ENCODE data around the gene ALOX5. TPM values are rescaled to one million over a fixed set of nuclear protein-coding genes. Genes with fewer than 3 reads are reported as not detected.
A peak's percentile ranks its signal among the peaks of the same experiment; 100 is the strongest.

The ALOX5 gene
- total RNA-seq, 3 donors from 2014 or later = 8.2 to 14.9 (median 14.3) TPM

DNA sequence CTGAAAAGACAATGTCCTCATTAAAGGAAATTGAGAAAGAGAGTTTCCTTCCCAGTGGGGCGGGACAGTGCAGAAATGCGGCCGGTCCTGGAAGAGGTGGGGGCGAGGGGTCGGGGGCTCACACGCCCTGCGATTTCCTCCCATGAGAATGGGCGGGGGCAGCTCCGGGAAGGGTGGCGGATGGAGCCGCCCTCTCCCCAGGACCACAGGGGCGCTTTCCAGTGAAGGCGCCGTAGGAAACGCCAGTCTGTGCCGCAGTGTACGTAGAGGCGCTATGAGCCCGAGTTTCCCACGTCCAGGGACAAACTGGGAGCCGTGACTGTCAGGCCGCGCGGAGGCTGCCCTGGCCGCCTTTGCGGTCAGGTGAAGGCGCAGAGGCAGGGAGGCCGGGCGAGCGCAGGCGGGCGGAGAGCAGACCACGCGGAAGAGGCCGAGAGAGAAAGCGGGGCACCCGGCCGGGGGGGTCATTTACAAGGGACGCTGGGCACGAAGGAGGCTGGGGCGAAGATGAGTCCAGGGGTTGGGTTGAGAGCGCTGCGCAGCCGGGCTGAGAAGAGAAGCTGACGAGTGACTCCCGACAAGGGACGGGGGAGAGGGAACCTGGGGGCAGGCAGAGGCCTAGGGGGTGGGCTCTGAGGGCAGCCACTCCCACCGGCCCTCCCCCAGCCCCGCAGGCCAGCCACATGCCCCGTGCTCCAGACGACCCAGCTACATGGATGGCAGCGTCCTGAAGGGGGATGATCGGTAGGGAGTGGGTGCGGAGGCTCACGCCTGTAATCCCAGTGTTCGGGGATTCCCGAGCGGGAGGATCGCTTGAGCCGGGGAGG lies 45.0 kb downstream of the ALOX5 start:
- DNase-seq = peak; percentile 54 to 83 (median 65)

DNA sequence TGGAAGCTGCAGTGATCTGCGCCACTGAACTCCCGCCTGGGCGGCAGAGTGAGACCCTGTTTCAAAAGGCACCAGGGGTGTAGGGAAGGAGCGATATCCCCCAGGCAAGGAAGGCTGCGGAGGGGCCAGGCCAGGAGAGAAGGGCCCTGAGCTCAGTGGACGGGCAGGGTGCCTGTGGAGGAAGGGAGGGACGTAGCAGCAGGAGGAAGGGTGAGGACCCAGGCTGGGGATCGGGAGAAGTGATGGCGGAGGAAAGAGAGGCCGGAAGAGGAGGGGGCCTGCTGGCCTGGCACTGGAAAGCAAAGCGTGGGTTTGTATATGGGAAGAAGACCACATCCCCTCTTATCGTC lies 45.6 kb downstream of the ALOX5 start:
- TF ChIP-seq, protein P1, sequence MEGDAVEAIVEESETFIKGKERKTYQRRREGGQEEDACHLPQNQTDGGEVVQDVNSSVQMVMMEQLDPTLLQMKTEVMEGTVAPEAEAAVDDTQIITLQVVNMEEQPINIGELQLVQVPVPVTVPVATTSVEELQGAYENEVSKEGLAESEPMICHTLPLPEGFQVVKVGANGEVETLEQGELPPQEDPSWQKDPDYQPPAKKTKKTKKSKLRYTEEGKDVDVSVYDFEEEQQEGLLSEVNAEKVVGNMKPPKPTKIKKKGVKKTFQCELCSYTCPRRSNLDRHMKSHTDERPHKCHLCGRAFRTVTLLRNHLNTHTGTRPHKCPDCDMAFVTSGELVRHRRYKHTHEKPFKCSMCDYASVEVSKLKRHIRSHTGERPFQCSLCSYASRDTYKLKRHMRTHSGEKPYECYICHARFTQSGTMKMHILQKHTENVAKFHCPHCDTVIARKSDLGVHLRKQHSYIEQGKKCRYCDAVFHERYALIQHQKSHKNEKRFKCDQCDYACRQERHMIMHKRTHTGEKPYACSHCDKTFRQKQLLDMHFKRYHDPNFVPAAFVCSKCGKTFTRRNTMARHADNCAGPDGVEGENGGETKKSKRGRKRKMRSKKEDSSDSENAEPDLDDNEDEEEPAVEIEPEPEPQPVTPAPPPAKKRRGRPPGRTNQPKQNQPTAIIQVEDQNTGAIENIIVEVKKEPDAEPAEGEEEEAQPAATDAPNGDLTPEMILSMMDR (IDR thresholded peaks at IDR 0.05) = no peak
- peak in 1 of 3 donors; percentile 64 for DNase-seq

More for the DNA sequence above, 45.0 kb downstream of the ALOX5 start:
- H3K9me3 ChIP-seq = no peaks in the 10 kb centered on the region
- peaks cover 11% of the 10 kb centered on the region for H3K4me1 ChIP-seq (ENCODE audit: low read depth)
- TF ChIP-seq, protein P1 (IDR thresholded peaks at IDR 0.05) = no peak
- intact Hi-C loops (cut with DNase I, micrococcal nuclease) = no loop called here
- H3K36me3 ChIP-seq (ENCODE audit: low read depth) = no peaks in the 10 kb centered on the region
- H3K4me3 ChIP-seq = no peak overlapping the region
- peak; percentile 70 for ATAC-seq

DNA sequence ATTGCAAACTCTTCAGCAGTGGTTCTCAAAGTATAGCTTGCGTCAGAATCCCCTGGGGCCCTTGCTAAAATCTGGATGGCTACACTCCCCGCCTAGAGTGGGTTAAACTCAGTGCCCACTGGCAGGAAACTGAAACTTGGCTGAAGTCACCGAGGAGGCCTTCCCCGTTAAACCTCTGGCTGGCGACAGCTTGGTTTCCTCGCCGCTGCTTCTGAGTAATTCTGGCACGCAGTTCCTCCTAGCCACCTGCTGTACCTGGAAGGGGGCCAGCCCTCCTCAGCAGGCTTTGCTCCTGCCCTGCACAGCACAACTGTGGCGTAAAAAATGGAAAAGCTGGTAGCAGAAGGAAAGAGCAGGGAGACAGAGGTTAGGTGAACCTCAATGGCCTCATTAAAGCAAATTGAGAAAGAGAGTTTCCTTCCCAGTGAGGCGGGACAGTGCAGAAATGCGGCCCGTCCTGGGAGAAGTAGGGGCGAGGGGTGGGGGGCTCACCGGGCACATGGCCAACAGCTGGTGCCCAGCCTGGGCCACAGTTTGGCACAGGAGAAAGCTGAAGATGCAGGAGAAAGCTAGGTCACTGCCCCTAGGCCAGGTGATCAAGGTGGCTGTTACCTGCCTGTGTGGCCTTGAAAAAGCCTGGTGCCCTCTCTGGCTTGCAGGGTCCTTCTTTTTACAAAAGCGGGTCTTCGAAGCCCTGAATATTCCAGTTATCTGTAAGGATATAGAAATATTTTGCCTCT lies 46.6 kb downstream of the ALOX5 start:
- peak; percentile 78 to 91 (median 80) for DNase-seq
- TF ChIP-seq, protein P1 (IDR thresholded peaks at IDR 0.05) = no peak
- intact Hi-C loops (cut with DNase I, micrococcal nuclease) = no loop called here
- Histone ChIP-seq H3K9me3 (no peaks in the 10 kb centered on the region), H3K4me3 (no peak overlapping the region), H3K36me3 (ENCODE audit: low read depth) (no peaks in the 10 kb centered on the region), H3K4me1 (ENCODE audit: low read depth) (peaks cover 11% of the 10 kb centered on the region)
- ATAC-seq = peak; percentile 74

More for the DNA sequence above, 45.6 kb downstream of the ALOX5 start:
- Histone ChIP-seq H3K36me3 (ENCODE audit: low read depth) (no peaks in the 10 kb centered on the region), H3K4me1 (ENCODE audit: low read depth) (peaks cover 11% of the 10 kb centered on the region), H3K9me3 (no peaks in the 10 kb centered on the region), H3K4me3 (no peak overlapping the region)
- ATAC-seq = peak; percentile 6
- intact Hi-C loops (cut with DNase I, micrococcal nuclease) = no loop called here

DNA sequence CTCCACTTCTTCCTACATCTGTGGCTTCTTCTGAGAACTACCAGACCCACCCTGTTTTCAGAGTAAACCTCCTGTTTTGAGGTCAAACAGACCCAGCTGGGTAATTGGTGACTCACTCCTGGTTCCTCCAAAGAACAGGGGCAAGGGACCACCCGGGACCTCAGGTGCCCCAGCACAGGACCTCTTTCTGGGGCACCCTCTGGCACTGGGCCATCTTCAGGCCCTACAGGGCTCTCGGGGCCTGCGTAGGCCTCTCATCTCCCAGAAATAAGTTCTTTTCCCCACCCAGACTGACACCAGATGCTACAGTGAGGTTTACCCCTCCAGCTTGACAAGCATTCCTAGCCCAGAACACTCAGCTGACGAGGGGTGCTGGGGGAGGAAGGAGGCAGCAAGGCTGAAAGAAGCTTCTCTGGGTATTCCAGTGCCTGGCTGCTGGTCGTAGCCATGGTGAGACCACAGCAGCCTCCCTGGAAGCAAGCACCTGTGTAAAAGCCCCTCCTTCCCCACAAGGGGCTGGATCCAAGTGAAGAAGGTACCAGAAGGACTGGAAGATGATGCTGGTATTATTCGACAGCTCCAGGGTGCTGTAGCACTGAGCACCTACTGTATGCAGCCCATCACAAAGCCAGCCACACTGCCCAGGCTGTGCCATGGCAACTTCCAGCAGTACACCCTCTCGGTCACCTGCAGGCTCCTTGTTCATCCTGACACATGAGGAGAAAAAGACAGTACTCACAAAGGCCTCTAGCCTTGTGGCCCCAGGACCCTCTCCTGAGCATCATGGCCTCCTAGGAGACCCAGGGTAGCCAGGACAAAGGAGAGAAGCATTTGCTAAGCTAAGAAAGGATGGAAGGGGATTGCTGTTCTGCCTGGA lies 47.4 kb downstream of the ALOX5 start:
- H3K4me3 ChIP-seq = no peak overlapping the region
- ATAC-seq = peak; percentile 7
- intact Hi-C loops (cut with DNase I, micrococcal nuclease) = no loop called here
- no peaks in the 10 kb centered on the region for H3K36me3 ChIP-seq (ENCODE audit: low read depth)
- TF ChIP-seq, protein P1 (IDR thresholded peaks at IDR 0.05) = no peak
- H3K9me3 ChIP-seq = no peaks in the 10 kb centered on the region
- DNase-seq = peak in 2 of 3 donors; percentile 16 to 56
- peaks cover 11% of the 10 kb centered on the region for H3K4me1 ChIP-seq (ENCODE audit: low read depth)

DNA sequence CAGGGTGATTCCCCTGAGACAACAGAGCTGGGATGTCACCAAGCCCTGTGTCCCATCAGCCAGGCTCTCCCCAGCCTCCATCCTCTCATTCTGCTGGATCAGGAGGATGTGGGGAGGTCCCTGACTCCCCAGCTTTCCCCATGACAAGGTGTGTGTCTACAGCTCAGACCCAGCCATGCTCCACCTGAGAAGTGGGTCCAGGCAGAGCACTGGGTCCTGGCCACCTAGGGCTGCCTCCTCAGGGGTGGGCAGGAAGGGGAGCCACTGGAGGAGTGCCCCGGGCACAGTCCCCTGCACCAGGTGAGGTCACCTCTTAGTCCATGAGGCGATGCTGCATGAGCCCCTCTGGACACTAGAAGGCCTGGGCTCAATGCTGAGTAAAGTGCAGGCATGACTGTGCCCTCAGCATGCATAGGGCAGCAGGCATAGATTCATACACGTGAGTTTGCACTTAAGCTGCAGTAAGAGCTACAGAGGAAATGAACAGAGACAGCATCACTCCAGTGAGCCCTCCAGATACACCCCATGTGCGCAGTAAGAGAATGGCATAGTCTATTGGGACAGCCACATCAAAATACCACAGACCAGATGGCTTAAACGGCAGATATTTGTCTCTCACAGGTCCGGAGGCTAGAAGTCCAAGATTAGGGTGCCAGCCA lies 48.3 kb downstream of the ALOX5 start:
- no peak for ATAC-seq
- intact Hi-C loops (cut with DNase I, micrococcal nuclease) = no loop called here

More for the DNA sequence above, 48.3 kb downstream of the ALOX5 start:
- peaks cover 11% of the 10 kb centered on the region for H3K4me1 ChIP-seq (ENCODE audit: low read depth)
- H3K9me3 ChIP-seq = no peaks in the 10 kb centered on the region
- DNase-seq = no peak
- TF ChIP-seq, protein P1 (IDR thresholded peaks at IDR 0.05) = no peak
- no peaks in the 10 kb centered on the region for H3K36me3 ChIP-seq (ENCODE audit: low read depth)
- H3K4me3 ChIP-seq = no peak overlapping the region
